ENCODE data around the gene ABHD12.

The ABHD12 gene

GRCh38 chr20:25275813-25276532, 114.7 kb downstream of the ABHD12 start:
- H3K36me3 ChIP-seq (ENCODE audit: control insufficient read depth in 1 of 2, insufficient read depth in 2 of 2, low read length in 2 of 2), result peaks cover 42 to 85% of the 10 kb centered on the region in 2 donors
- peaks cover 0 to 4% of the 10 kb centered on the region in 2 donors for H3K4me1 ChIP-seq (ENCODE audit: control insufficient read depth in 1 of 2, insufficient read depth in 2 of 2, low read length in 2 of 2)
- no peaks in the 10 kb centered on the region for H3K27me3 ChIP-seq (ENCODE audit: low read depth, low read length)
- H3K4me3 ChIP-seq (ENCODE audit: low read depth in 1 of 2, low read length in 2 of 2), result no peak overlapping the region
- H3K27ac ChIP-seq (ENCODE audit: low read length), result no peak overlapping the region
- H3K9me3 ChIP-seq (ENCODE audit: control insufficient read depth in 1 of 2, low read length in 2 of 2), result no peaks in the 10 kb centered on the region

GRCh38 chr20:25274891-25275812, 115.5 kb downstream of the ABHD12 start:
- Histone ChIP-seq H3K36me3 (ENCODE audit: control insufficient read depth in 1 of 2, insufficient read depth in 2 of 2, low read length in 2 of 2) (peaks cover 39 to 83% of the 10 kb centered on the region in 2 donors), H3K27ac (ENCODE audit: low read length) (no peak overlapping the region), H3K4me1 (ENCODE audit: control insufficient read depth in 1 of 2, insufficient read depth in 2 of 2, low read length in 2 of 2) (peaks cover 0 to under 1% of the 10 kb centered on the region in 2 donors), H3K27me3 (ENCODE audit: low read depth, low read length) (no peaks in the 10 kb centered on the region), H3K9me3 (ENCODE audit: control insufficient read depth in 1 of 2, low read length in 2 of 2) (no peaks in the 10 kb centered on the region), H3K4me3 (ENCODE audit: low read depth in 1 of 2, low read length in 2 of 2) (no peak overlapping the region)

- no peaks in the 10 kb centered on the region for H3K9me3 ChIP-seq (ENCODE audit: control insufficient read depth in 1 of 2, low read length in 2 of 2)
- no peak overlapping the region for H3K4me3 ChIP-seq (ENCODE audit: low read depth in 1 of 2, low read length in 2 of 2)
- H3K27ac ChIP-seq (ENCODE audit: low read length), result no peak overlapping the region
- H3K27me3 ChIP-seq (ENCODE audit: low read depth, low read length), result no peaks in the 10 kb centered on the region
- no peaks in the 10 kb centered on the region for H3K4me1 ChIP-seq (ENCODE audit: control insufficient read depth in 1 of 2, insufficient read depth in 2 of 2, low read length in 2 of 2)
- H3K36me3 ChIP-seq (ENCODE audit: control insufficient read depth in 1 of 2, insufficient read depth in 2 of 2, low read length in 2 of 2), result peaks cover 39 to 81% of the 10 kb centered on the region in 2 donors
Measured at GRCh38 chr20:25274481-25274880, 116.2 kb downstream of the ABHD12 start.

GRCh38 chr20:25273541-25274358, 116.9 kb downstream of the ABHD12 start:
- H3K9me3 ChIP-seq (ENCODE audit: control insufficient read depth in 1 of 2, low read length in 2 of 2), result no peaks in the 10 kb centered on the region
- H3K27ac ChIP-seq (ENCODE audit: low read length), result no peak overlapping the region
- H3K4me1 ChIP-seq (ENCODE audit: control insufficient read depth in 1 of 2, insufficient read depth in 2 of 2, low read length in 2 of 2), result no peaks in the 10 kb centered on the region
- H3K36me3 ChIP-seq (ENCODE audit: control insufficient read depth in 1 of 2, insufficient read depth in 2 of 2, low read length in 2 of 2), result peaks cover 39 to 79% of the 10 kb centered on the region in 2 donors
- no peaks in the 10 kb centered on the region for H3K27me3 ChIP-seq (ENCODE audit: low read depth, low read length)
- no peak overlapping the region for H3K4me3 ChIP-seq (ENCODE audit: low read depth in 1 of 2, low read length in 2 of 2)

GRCh38 chr20:25273046-25273445, 117.6 kb downstream of the ABHD12 start:
- Histone ChIP-seq H3K36me3 (ENCODE audit: control insufficient read depth in 1 of 2, insufficient read depth in 2 of 2, low read length in 2 of 2) (peaks cover 39 to 72% of the 10 kb centered on the region in 2 donors), H3K4me1 (ENCODE audit: control insufficient read depth in 1 of 2, insufficient read depth in 2 of 2, low read length in 2 of 2) (no peaks in the 10 kb centered on the region), H3K27me3 (ENCODE audit: low read depth, low read length) (no peaks in the 10 kb centered on the region), H3K27ac (ENCODE audit: low read length) (no peak overlapping the region), H3K9me3 (ENCODE audit: control insufficient read depth in 1 of 2, low read length in 2 of 2) (no peaks in the 10 kb centered on the region), H3K4me3 (ENCODE audit: low read depth in 1 of 2, low read length in 2 of 2) (no peak overlapping the region)

- no peaks in the 10 kb centered on the region for H3K4me1 ChIP-seq (ENCODE audit: control insufficient read depth in 1 of 2, insufficient read depth in 2 of 2, low read length in 2 of 2)
- H3K9me3 ChIP-seq (ENCODE audit: control insufficient read depth in 1 of 2, low read length in 2 of 2), result no peaks in the 10 kb centered on the region
- H3K27me3 ChIP-seq (ENCODE audit: low read depth, low read length), result no peaks in the 10 kb centered on the region
- H3K27ac ChIP-seq (ENCODE audit: low read length), result no peak overlapping the region
- no peak overlapping the region for H3K4me3 ChIP-seq (ENCODE audit: low read depth in 1 of 2, low read length in 2 of 2)
- peaks cover 33 to 65% of the 10 kb centered on the region in 2 donors for H3K36me3 ChIP-seq (ENCODE audit: control insufficient read depth in 1 of 2, insufficient read depth in 2 of 2, low read length in 2 of 2)
Measured at GRCh38 chr20:25272223-25273000, 118.2 kb downstream of the ABHD12 start.

GRCh38 chr20:25271486-25272222, 119.0 kb downstream of the ABHD12 start:
- Histone ChIP-seq H3K9me3 (ENCODE audit: control insufficient read depth in 1 of 2, low read length in 2 of 2) (no peaks in the 10 kb centered on the region), H3K4me3 (ENCODE audit: low read depth in 1 of 2, low read length in 2 of 2) (no peak overlapping the region), H3K27me3 (ENCODE audit: low read depth, low read length) (no peaks in the 10 kb centered on the region), H3K4me1 (ENCODE audit: control insufficient read depth in 1 of 2, insufficient read depth in 2 of 2, low read length in 2 of 2) (no peaks in the 10 kb centered on the region), H3K27ac (ENCODE audit: low read length) (no peak overlapping the region), H3K36me3 (ENCODE audit: control insufficient read depth in 1 of 2, insufficient read depth in 2 of 2, low read length in 2 of 2) (peaks cover 31 to 58% of the 10 kb centered on the region in 2 donors)

- Histone ChIP-seq H3K36me3 (ENCODE audit: control insufficient read depth in 1 of 2, insufficient read depth in 2 of 2, low read length in 2 of 2) (peaks cover 31 to 54% of the 10 kb centered on the region in 2 donors), H3K4me1 (ENCODE audit: control insufficient read depth in 1 of 2, insufficient read depth in 2 of 2, low read length in 2 of 2) (no peaks in the 10 kb centered on the region), H3K27me3 (ENCODE audit: low read depth, low read length) (no peaks in the 10 kb centered on the region), H3K27ac (ENCODE audit: low read length) (no peak overlapping the region), H3K9me3 (ENCODE audit: control insufficient read depth in 1 of 2, low read length in 2 of 2) (no peaks in the 10 kb centered on the region), H3K4me3 (ENCODE audit: low read depth in 1 of 2, low read length in 2 of 2) (no peak overlapping the region)
Measured at GRCh38 chr20:25270829-25271251, 119.8 kb downstream of the ABHD12 start.

GRCh38 chr20:25269833-25270170, 120.8 kb downstream of the ABHD12 start:
- H3K36me3 ChIP-seq (ENCODE audit: control insufficient read depth in 1 of 2, insufficient read depth in 2 of 2, low read length in 2 of 2), result peaks cover 31 to 47% of the 10 kb centered on the region in 2 donors
- H3K9me3 ChIP-seq (ENCODE audit: control insufficient read depth in 1 of 2, low read length in 2 of 2), result no peaks in the 10 kb centered on the region
- no peak overlapping the region for H3K27ac ChIP-seq (ENCODE audit: low read length)
- no peak overlapping the region for H3K4me3 ChIP-seq (ENCODE audit: low read depth in 1 of 2, low read length in 2 of 2)
- no peaks in the 10 kb centered on the region for H3K4me1 ChIP-seq (ENCODE audit: control insufficient read depth in 1 of 2, insufficient read depth in 2 of 2, low read length in 2 of 2)
- no peaks in the 10 kb centered on the region for H3K27me3 ChIP-seq (ENCODE audit: low read depth, low read length)
